WTC11 (cell line): ENCODE results near the gene HSF2BP. TPM values are rescaled to one million over a fixed set of nuclear protein-coding genes. Genes with fewer than 3 reads are reported as not detected.

Experiments used
- ATAC-seq: fragments of 200-7000 bp; cut with Tn5 transposase; 2 replicates; pipeline ENCODE4 v1.10.0; 2021; ENCODE audit warnings: mild to moderate bottlenecking, moderate library complexity
- CTCF ChIA-PET: fragments of 300-600 bp; sonication (Branson Sonifier 250); formaldehyde crosslinking; loops from one replicate; lab custom pipeline; 2021; ENCODE audit warnings: antibody characterized with exemption; lab: Charles Lee
- POLR2A ChIA-PET: fragments of 350-600 bp; sonication (Branson Sonifier 250); formaldehyde crosslinking; loops from one replicate; lab custom pipeline; 2021; ENCODE audit warnings: antibody characterized with exemption; lab: Charles Lee
- DNase-seq: peaks from one replicate; pipeline ENCODE4 v3.0.0; 2021; ENCODE audit warnings: low spot score
- H3K27ac Mint-ChIP-seq: 2 replicates; pipeline ENCODE4 v1.8.0; 2021; ENCODE audit warnings: mixed read lengths
- H3K27me3 Mint-ChIP-seq: 2 replicates; pipeline ENCODE4 v1.8.0; 2021; ENCODE audit warnings: low read depth, mild to moderate bottlenecking, moderate library complexity, mixed read lengths
- H3K36me3 Mint-ChIP-seq: 2 replicates; pipeline ENCODE4 v1.8.0; 2021; ENCODE audit warnings: mixed read lengths
- H3K4me1 Mint-ChIP-seq: 2 replicates; pipeline ENCODE4 v1.8.0; 2022; ENCODE audit warnings: mixed read lengths
- H3K4me3 Mint-ChIP-seq: 2 replicates; pipeline ENCODE4 v1.8.0; 2021; ENCODE audit warnings: mild to moderate bottlenecking, moderate library complexity, mixed read lengths
- H3K9me3 Mint-ChIP-seq: 2 replicates; pipeline ENCODE4 v1.8.0; 2021; ENCODE audit warnings: mixed read lengths
- CDX4 ChIP-seq: fragments of 250-450 bp; sonication (Bioruptor Pico); IDR thresholded peaks from 2 replicates; pipeline ENCODE4 v1.9.0; 2021; ENCODE audit warnings: moderate library complexity, mild to moderate bottlenecking, inconsistent platforms, borderline replicate concordance
- CTCF ChIP-seq: fragments of 200-600 bp; IDR thresholded peaks from 2 replicates; pipeline ENCODE4 v1.8.0; 2022; ENCODE audit warnings: antibody characterized with exemption
- GABPB1 ChIP-seq: sonication (generic); formaldehyde crosslinking; IDR thresholded peaks from 2 replicates; pipeline ENCODE4 v1.8.1; 2023; ENCODE audit warnings: mild to moderate bottlenecking, missing genetic modification reagents
- MYBL2 ChIP-seq: sonication (generic); formaldehyde crosslinking; IDR thresholded peaks from 2 replicates; pipeline ENCODE4 v1.8.1; 2023; ENCODE audit warnings: mild to moderate bottlenecking, moderate library complexity, missing genetic modification reagents
- NFYB ChIP-seq: sonication (generic); formaldehyde crosslinking; conservative IDR thresholded peaks from 2 replicates; pipeline ENCODE4 v1.8.0; 2022; ENCODE audit warnings: low read depth, missing genetic modification reagents
- NR3C1 ChIP-seq: sonication (generic); formaldehyde crosslinking; conservative IDR thresholded peaks from 2 replicates; pipeline ENCODE4 v1.8.1; 2023; ENCODE audit warnings: low read depth, mild to moderate bottlenecking, missing genetic modification reagents
- SMAD4 ChIP-seq: sonication (generic); formaldehyde crosslinking; IDR thresholded peaks from 2 replicates; pipeline ENCODE4 v1.8.0; 2022; ENCODE audit warnings: mild to moderate bottlenecking, missing genetic modification reagents
- TEAD4 ChIP-seq: sonication (generic); formaldehyde crosslinking; IDR thresholded peaks from 2 replicates; pipeline ENCODE4 v1.8.0; 2022; ENCODE audit warnings: mild to moderate bottlenecking, missing genetic modification reagents
- ZNF138 ChIP-seq: sonication (generic); formaldehyde crosslinking; conservative IDR thresholded peaks from 2 replicates; pipeline ENCODE4 v1.8.1; 2022; ENCODE audit warnings: mild to moderate bottlenecking, moderate library complexity, missing genetic modification reagents
- ZNF219 ChIP-seq: sonication (generic); formaldehyde crosslinking; IDR thresholded peaks from 2 replicates; pipeline ENCODE4 v1.8.0; 2023; ENCODE audit warnings: missing genetic modification reagents, mild to moderate bottlenecking, borderline replicate concordance
- ZNF232 ChIP-seq: sonication (generic); formaldehyde crosslinking; IDR thresholded peaks from 2 replicates; pipeline ENCODE4 v1.8.0; 2022; ENCODE audit warnings: mild to moderate bottlenecking, missing genetic modification reagents
- ZNF281 ChIP-seq: sonication (generic); formaldehyde crosslinking; IDR thresholded peaks from 2 replicates; pipeline ENCODE4 v1.8.0; 2023; ENCODE audit warnings: mild to moderate bottlenecking, missing genetic modification reagents
- ZNF423 ChIP-seq: fragments of 250-450 bp; sonication (Bioruptor Pico); IDR thresholded peaks from 2 replicates; pipeline ENCODE4 v2.1.2; 2022; ENCODE audit warnings: mild to moderate bottlenecking, moderate library complexity
- ZNF532 ChIP-seq: fragments of 250-450 bp; sonication (Bioruptor Pico); IDR thresholded peaks from 2 replicates; pipeline ENCODE4 v1.9.0; 2021; ENCODE audit warnings: mild to moderate bottlenecking, borderline replicate concordance
- ZNF671 ChIP-seq: fragments of 250-450 bp; sonication (Bioruptor Pico); IDR thresholded peaks from 2 replicates; pipeline ENCODE4 v1.8.0; 2021; ENCODE audit warnings: mild to moderate bottlenecking
- total RNA-seq: library from RNA; stranded (reverse); gene quantifications from 3 replicates; pipeline ENCODE4 v1.2.3, GENCODE V29; 2021

Gene HSF2BP
- total RNA-seq, 1 experiment from 2014 or later: 1.1 TPM

- CTCF ChIA-PET: no interaction called here
- Mint-ChIP-seq H3K4me3 (no peak overlapping the region), H3K36me3 (no peaks in the 10 kb centered on the region), H3K27me3 (no peaks in the 10 kb centered on the region), H3K4me1 (peaks cover 4% of the 10 kb centered on the region; the same call in 1 of the 2 replicates), H3K9me3 (no peaks in the 10 kb centered on the region), H3K27ac (no peak overlapping the region)
- DNase-seq: no peak
- no peak for ATAC-seq
- POLR2A ChIA-PET: no interaction called here
- TF ChIP-seq ZNF671 (CRISPR knock-in tag) (no peak), GABPB1 (CRISPR knock-in tag) (peak; percentile 91)
These were observed 19.6 kb downstream of the HSF2BP start for GRCh38 chr21:43639470-43640353.

GRCh38 chr21:43637530-43638158 lies 21.6 kb downstream of the HSF2BP start:
- Mint-ChIP-seq H3K27ac (no peak overlapping the region; the same call in 1 of the 2 replicates), H3K4me3 (no peak overlapping the region), H3K36me3 (no peaks in the 10 kb centered on the region), H3K4me1 (no peaks in the 10 kb centered on the region), H3K9me3 (no peaks in the 10 kb centered on the region), H3K27me3 (no peaks in the 10 kb centered on the region; the same call in 1 of the 2 replicates)
- TF ChIP-seq NR3C1 (no peak), SMAD4 (CRISPR knock-in tag) (no peak), ZNF138 (no peak), ZNF281 (CRISPR knock-in tag) (no peak), CDX4 (no peak), TEAD4 (CRISPR knock-in tag) (no peak), ZNF423 (no peak), MYBL2 (CRISPR knock-in tag) (no peak), ZNF219 (CRISPR knock-in tag) (no peak), ZNF232 (CRISPR knock-in tag) (no peak), NFYB (CRISPR knock-in tag) (no peak), CTCF (no peak), ZNF532 (CRISPR knock-in tag) (no peak)
- ChIA-PET POLR2A (no interaction called here), CTCF (interaction anchor here (0.6 kb wide), 1 partner anchor 39 kb away, joined by 3 read pairs; no protein-coding TSS in a partner anchor)
- ATAC-seq (no peak), DNase-seq (no peak)
